SK-N-SH (cell line): ENCODE measurements around the gene THAP8. TPM values are rescaled to one million over a fixed set of nuclear protein-coding genes. Genes with fewer than 3 reads are reported as not detected.

ENCODE experiments used
- CTCF ChIA-PET: fragments of 300-600, 350-600 bp; formaldehyde crosslinking; extraction: SDS; loops from one replicate; lab custom pipeline; 2021; lab: Yijun Ruan, JAX
- POLR2A ChIA-PET: fragments of 350-600 bp; sonication (Branson Sonifier 250); formaldehyde crosslinking; extraction: SDS; loops from one replicate; lab custom pipeline; 2020; ENCODE audit warnings: antibody characterized with exemption, inconsistent platforms; lab: Yijun Ruan, JAX
- DNase-seq: peaks from one replicate; pipeline ENCODE4 v3.0.0; 2012
- H2AFZ ChIP-seq: fragments of 200-600 bp; sonication (generic); 2 replicates; pipeline ENCODE4 v1.8.1; 2016; ENCODE audit warnings: antibody characterized with exemption, mild to moderate bottlenecking, low read depth
- H3F3A ChIP-seq: fragments of 200-600 bp; sonication (generic); replicated peaks from 2 replicates; pipeline ENCODE3; 2016; ENCODE audit warnings: antibody characterized with exemption, mild to moderate bottlenecking; ENCODE audit not compliant: insufficient read depth
- H3K27ac ChIP-seq, 2 experiments: fragments of 200-500 bp in 1 of 2; fragments of 200-600 bp in 1 of 2; sonication (Bioruptor generic) in 1 of 2; sonication (generic), shearing (Covaris generic) in 1 of 2; 2 replicates each; pipeline versions ENCODE4 v1.5.1 to v1.6.1; 2014 to 2016; ENCODE audit warnings: low read depth in 2 of 2, inconsistent platforms in 1 of 2, low read length in 1 of 2, mild to moderate bottlenecking in 1 of 2, mixed read lengths in 1 of 2
- H3K27me3 ChIP-seq: fragments of 200-600 bp; sonication (generic), shearing (Covaris generic); 2 replicates; pipeline ENCODE4 v1.6.1; 2016; ENCODE audit warnings: mixed run types; ENCODE audit not compliant: insufficient read depth
- H3K36me3 ChIP-seq, 2 experiments: fragments of 200-500 bp in 1 of 2; fragments of 200-600 bp in 1 of 2; sonication (Bioruptor generic) in 1 of 2; sonication (generic) in 1 of 2; replicated peaks in 1 of 2; 2 replicates each; pipeline versions ENCODE3 to v1.5.1; 2014 to 2016; ENCODE audit warnings: low read length in 1 of 2, mild to moderate bottlenecking in 1 of 2; ENCODE audit not compliant: insufficient read depth in 2 of 2, control insufficient read depth in 1 of 2
- H3K4me1 ChIP-seq, 2 experiments: fragments of 200-500 bp in 1 of 2; fragments of 200-600 bp in 1 of 2; sonication (Bioruptor generic) in 1 of 2; sonication (generic), shearing (Covaris generic) in 1 of 2; 2 replicates each; pipeline versions ENCODE4 v1.5.1 to v1.6.1; 2014 to 2016; ENCODE audit warnings: low read depth in 1 of 2, low read length in 1 of 2, mixed run types in 1 of 2; ENCODE audit not compliant: insufficient read depth in 2 of 2, control insufficient read depth in 1 of 2
- H3K4me2 ChIP-seq: fragments of 200-600 bp; sonication (generic), shearing (Covaris generic); 2 replicates; pipeline ENCODE4 v1.6.1; 2017; ENCODE audit warnings: mixed run types
- H3K4me3 ChIP-seq, 2 experiments: fragments of 200-500 bp in 1 of 2; fragments of 200-600 bp in 1 of 2; sonication (Bioruptor generic) in 1 of 2; sonication (generic), shearing (Covaris generic) in 1 of 2; 2 replicates each; pipeline versions ENCODE4 v1.5.1 to v1.8.1; 2014 to 2016; ENCODE audit warnings: low read depth in 2 of 2, inconsistent platforms in 1 of 2, low read length in 1 of 2, mild to moderate bottlenecking in 1 of 2, mixed read lengths in 1 of 2, moderate library complexity in 1 of 2
- H3K79me2 ChIP-seq: fragments of 200-600 bp; sonication (generic); 2 replicates; pipeline ENCODE4 v1.8.1; 2017; ENCODE audit warnings: mild to moderate bottlenecking; ENCODE audit not compliant: insufficient read depth
- H3K9ac ChIP-seq: fragments of 200-600 bp; sonication (generic); 2 replicates; pipeline ENCODE4 v1.6.1; 2017; ENCODE audit warnings: mixed run types
- H3K9me2 ChIP-seq: fragments of 200-600 bp; sonication (generic); 2 replicates; pipeline ENCODE4 v1.6.1; 2017; ENCODE audit warnings: mixed run types
- H3K9me3 ChIP-seq: fragments of 200-600 bp; sonication (generic); 2 replicates; pipeline ENCODE4 v1.6.1; 2017; ENCODE audit warnings: mixed run types, mild to moderate bottlenecking, moderate library complexity
- H4K20me1 ChIP-seq: fragments of 200-600 bp; sonication (generic); 2 replicates; pipeline ENCODE4 v1.6.1; 2017; ENCODE audit warnings: mild to moderate bottlenecking, mixed run types; ENCODE audit not compliant: insufficient read depth
- EP300 ChIP-seq, 2 experiments: IDR thresholded peaks; 2 replicates each; pipeline versions ENCODE4 v1.4.0 to v1.6.1; 2012; ENCODE audit warnings: borderline replicate concordance in 1 of 2, low read depth in 1 of 2, low read length in 1 of 2
- FOXM1 ChIP-seq: IDR thresholded peaks from 2 replicates; pipeline ENCODE4 v1.4.0; 2012; ENCODE audit warnings: low read depth, mild to moderate bottlenecking
- GATA2 ChIP-seq: sonication (generic); formaldehyde crosslinking; IDR thresholded peaks from 2 replicates; pipeline ENCODE4 v1.5.0; 2020; ENCODE audit warnings: mild to moderate bottlenecking, missing genetic modification reagents
- IRF3 ChIP-seq: fragments of 150-350 bp; IDR thresholded peaks from 2 replicates; pipeline ENCODE4 v1.6.1; 2016; ENCODE audit warnings: mild to moderate bottlenecking, low read depth, low read length
- JUND ChIP-seq: IDR thresholded peaks from 2 replicates; pipeline ENCODE4 v1.4.0; 2012
- MEF2A ChIP-seq: IDR thresholded peaks from 2 replicates; pipeline ENCODE4 v1.4.0; 2012; ENCODE audit warnings: low read depth, borderline replicate concordance
- NRF1 ChIP-seq: IDR thresholded peaks from 2 replicates; pipeline ENCODE4 v1.6.1; 2012; ENCODE audit warnings: low read depth, mild to moderate bottlenecking, low read length
- PBX3 ChIP-seq: IDR thresholded peaks from 2 replicates; pipeline ENCODE4; 2012
- POLR2AphosphoS5 ChIP-seq: IDR thresholded peaks from 2 replicates; pipeline ENCODE4 v1.6.1; 2012; ENCODE audit warnings: low read depth, low read length
- RAD21 ChIP-seq: IDR thresholded peaks from 2 replicates; pipeline ENCODE4 v1.6.1; 2012; ENCODE audit warnings: mild to moderate bottlenecking, low read length
- REST ChIP-seq: IDR thresholded peaks from 2 replicates; pipeline ENCODE4 v1.6.1; 2012; ENCODE audit warnings: mild to moderate bottlenecking, low read depth, low read length, moderate library complexity
- RXRA ChIP-seq: IDR thresholded peaks from 2 replicates; pipeline ENCODE4 v1.4.0; 2012; ENCODE audit warnings: low read depth, mild to moderate bottlenecking, borderline replicate concordance
- TAF1 ChIP-seq: IDR thresholded peaks from 2 replicates; pipeline ENCODE4 v1.6.1; 2012; ENCODE audit warnings: low read depth, mild to moderate bottlenecking, low read length, moderate library complexity, borderline replicate concordance
- USF1 ChIP-seq: IDR thresholded peaks from 2 replicates; pipeline ENCODE4 v1.4.0; 2012; ENCODE audit warnings: low read depth, borderline replicate concordance
- USF2 ChIP-seq: fragments of 150-350 bp; IDR thresholded peaks from 2 replicates; pipeline ENCODE4 v1.6.1; 2017; ENCODE audit warnings: antibody characterized with exemption, low read length, low read depth, borderline replicate concordance
- YY1 ChIP-seq: IDR thresholded peaks from 2 replicates; pipeline ENCODE4 v1.4.0; 2012; ENCODE audit warnings: low read depth, mild to moderate bottlenecking
- ZBTB33 ChIP-seq: IDR thresholded peaks from 2 replicates; pipeline ENCODE4 v1.4.0; 2012; ENCODE audit warnings: low read depth, borderline replicate concordance
- WGBS: methylation state at CpG from one replicate; pipeline ENCODE4 v1.1.6; 2017; ENCODE audit warnings: low lambda C conversion rate; 5-methylcytosine and 5-hydroxymethylcytosine counted together
- polyA plus RNA-seq, 3 experiments: library from polyadenylated mRNA; depleted of rRNA; stranded (reverse); fragments of >200 nt; gene quantifications; 2 replicates each; pipeline ENCODE4 v1.2.3, GENCODE V29; 2012

The THAP8 gene
- polyA plus RNA-seq, 1 of the 3 experiments (the other 2 are of a cell fraction) = 6.3 TPM

- no peak overlapping the region for H3K4me3 ChIP-seq
- peaks cover 21% of the 10 kb centered on the region for H4K20me1 ChIP-seq
- H3K36me3 ChIP-seq = peaks cover 11 to 23% of the 10 kb centered on the region in 2 experiments
- no peak overlapping the region; a peak in 1 of 4 replicates for H3K27ac ChIP-seq
- DNase-seq = no peak
- H3K79me2 ChIP-seq = no peaks in the 10 kb centered on the region
- no peak overlapping the region for H3K4me2 ChIP-seq
- no peak overlapping the region for H3K9ac ChIP-seq
- H3K27me3 ChIP-seq = no peaks in the 10 kb centered on the region
- CTCF ChIA-PET = interaction anchor here (1.1 kb wide), 1 partner anchor 12 kb away, joined by 4 read pairs; no protein-coding TSS in a partner anchor
- TF ChIP-seq GATA2 (no peak), FOXM1 (no peak), TAF1 (no peak), MEF2A (no peak), EP300 (IDR thresholded peaks at IDR 0.05; ENCODE audit: borderline replicate concordance in 1 of 2, low read depth in 1 of 2, low read length in 1 of 2) (no peak), IRF3 (no peak), RXRA (no peak), RAD21 (no peak), USF1 (no peak), JUND (no peak), ZBTB33 (no peak), YY1 (no peak), USF2 (no peak), REST (no peak), POLR2AphosphoS5 (no peak), NRF1 (no peak), PBX3 (no peak)
- no peak overlapping the region for H2AFZ ChIP-seq
- POLR2A ChIA-PET = no interaction called here
- 78% methylated on average over 3 of the region's 11 CpGs for WGBS
- H3K4me1 ChIP-seq = peaks cover 0 to 12% of the 10 kb centered on the region in 2 experiments; a peak in 1 of 4 replicates
- H3F3A ChIP-seq = peaks cover 11% of the 10 kb centered on the region
- H3K9me3 ChIP-seq = no peaks in the 10 kb centered on the region
- no peaks in the 10 kb centered on the region for H3K9me2 ChIP-seq
Measured at GRCh38 chr19:36067681-36068080, 13.6 kb upstream of the THAP8 start.
